WTC11 (cell line): ENCODE measurements around the gene TMEM120A.

ENCODE experiments used
- CTCF ChIP-seq: fragments of 200-600 bp; IDR thresholded peaks from 2 replicates; pipeline ENCODE4 v1.8.0; 2022; ENCODE audit warnings: antibody characterized with exemption
- NFE2L1 ChIP-seq: sonication (generic); formaldehyde crosslinking; IDR thresholded peaks from 2 replicates; pipeline ENCODE4 v1.8.1; 2023; ENCODE audit warnings: missing genetic modification reagents
- ZNF263 ChIP-seq: sonication (generic); formaldehyde crosslinking; IDR thresholded peaks from 2 replicates; pipeline ENCODE4 v1.8.1; 2022; ENCODE audit warnings: low read depth, mild to moderate bottlenecking, moderate library complexity, missing genetic modification reagents

- TF ChIP-seq ZNF263 (no peak), CTCF (no peak), NFE2L1 (CRISPR knock-in tag) (no peak)
Observed at GRCh38 chr7:76002822-76003221, 8.4 kb upstream of the TMEM120A start.
